ENCODE results near the gene PIK3C2G. TPM values are rescaled to one million over a fixed set of nuclear protein-coding genes. Genes with fewer than 3 reads are reported as not detected.
A peak's percentile ranks its signal among the peaks of the same experiment; 100 is the strongest.

PIK3C2G gene
- polyA plus RNA-seq, 1 donor (not counting 4 experiments of a cell fraction or from before 2014, with no cell fraction given) = 3.7 TPM

DNA sequence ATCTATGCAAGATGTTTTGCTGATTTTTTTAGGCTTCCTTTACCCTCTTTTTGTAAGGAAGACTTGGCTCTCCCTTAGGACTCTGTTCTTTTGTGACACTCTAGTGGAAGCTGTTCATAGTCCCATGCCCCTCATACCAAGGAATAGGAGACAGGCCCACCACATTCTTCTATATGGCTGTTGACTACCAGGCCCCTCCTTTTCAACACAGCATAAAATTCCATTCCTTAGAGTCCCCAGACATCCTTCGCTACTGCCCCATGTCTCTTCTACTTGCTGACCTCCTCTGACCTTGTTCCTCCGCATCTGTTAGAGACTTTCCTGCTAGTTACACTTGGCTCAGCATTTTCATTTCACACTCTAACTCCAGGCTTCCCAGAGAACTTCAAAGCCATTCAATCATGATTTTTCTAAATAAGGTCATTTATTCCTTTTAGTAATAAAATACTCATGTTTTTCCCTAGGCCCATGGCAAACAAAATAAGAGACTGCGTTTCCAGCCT is 9.7 kb downstream of the PIK3C2G start:
- Histone ChIP-seq H3K9ac (ENCODE audit: control insufficient read depth, extremely low read depth, insufficient read depth, low read length) (peak overlapping the region; percentile 33), H3K4me3 (ENCODE audit: control insufficient read depth in 2 of 3, extremely low read depth in 1 of 3, insufficient read depth in 2 of 3, low read depth in 1 of 3, low read length in 3 of 3) (peak overlapping the region in 1 of 3 experiments; percentile 48), H4K20me1 (ENCODE audit: control insufficient read depth, extremely low read depth, insufficient read depth, low read length) (no peaks in the 10 kb centered on the region), H3K4me2 (ENCODE audit: control insufficient read depth, extremely low read depth, insufficient read depth, low read depth, low read length) (peak overlapping the region; percentile 83), H3K79me2 (ENCODE audit: control insufficient read depth, insufficient read depth, low read length) (peaks cover 28% of the 10 kb centered on the region), H3K36me3 (ENCODE audit: control insufficient read depth in 2 of 2, extremely low read depth in 1 of 2, insufficient read depth in 2 of 2, low read length in 2 of 2) (no peaks in the 10 kb centered on the region), H3K9me3 (ENCODE audit: control insufficient read depth, low read depth, low read length) (no peaks in the 10 kb centered on the region), H3K27me3 (ENCODE audit: control insufficient read depth, extremely low read depth, insufficient read depth, low read length) (no peaks in the 10 kb centered on the region), H3K9me1 (ENCODE audit: control insufficient read depth, extremely low read depth, insufficient read depth, low read length) (no peaks in the 10 kb centered on the region), H2AFZ (ENCODE audit: control insufficient read depth, low read length) (peak overlapping the region; percentile 68), H3K4me1 (ENCODE audit: control insufficient read depth, extremely low read depth, insufficient read depth, low read length) (peaks cover 35% of the 10 kb centered on the region), H3K27ac (ENCODE audit: control insufficient read depth, insufficient read depth, low read length) (peak overlapping the region; percentile 20)
- dilution Hi-C loops (cut with MboI; ENCODE audit: extremely low pct_ligation_motif_present, low sequenced_read_pairs) = no loop called here
- TF ChIP-seq, protein P1, sequence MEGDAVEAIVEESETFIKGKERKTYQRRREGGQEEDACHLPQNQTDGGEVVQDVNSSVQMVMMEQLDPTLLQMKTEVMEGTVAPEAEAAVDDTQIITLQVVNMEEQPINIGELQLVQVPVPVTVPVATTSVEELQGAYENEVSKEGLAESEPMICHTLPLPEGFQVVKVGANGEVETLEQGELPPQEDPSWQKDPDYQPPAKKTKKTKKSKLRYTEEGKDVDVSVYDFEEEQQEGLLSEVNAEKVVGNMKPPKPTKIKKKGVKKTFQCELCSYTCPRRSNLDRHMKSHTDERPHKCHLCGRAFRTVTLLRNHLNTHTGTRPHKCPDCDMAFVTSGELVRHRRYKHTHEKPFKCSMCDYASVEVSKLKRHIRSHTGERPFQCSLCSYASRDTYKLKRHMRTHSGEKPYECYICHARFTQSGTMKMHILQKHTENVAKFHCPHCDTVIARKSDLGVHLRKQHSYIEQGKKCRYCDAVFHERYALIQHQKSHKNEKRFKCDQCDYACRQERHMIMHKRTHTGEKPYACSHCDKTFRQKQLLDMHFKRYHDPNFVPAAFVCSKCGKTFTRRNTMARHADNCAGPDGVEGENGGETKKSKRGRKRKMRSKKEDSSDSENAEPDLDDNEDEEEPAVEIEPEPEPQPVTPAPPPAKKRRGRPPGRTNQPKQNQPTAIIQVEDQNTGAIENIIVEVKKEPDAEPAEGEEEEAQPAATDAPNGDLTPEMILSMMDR (optimal IDR thresholded peaks at IDR 0.05 in 1 of 3, IDR thresholded peaks at IDR 0.05 in 1 of 3, conservative IDR thresholded peaks at IDR 0.05 in 1 of 3; ENCODE audit: extremely low read depth in 1 of 3, insufficient read depth in 2 of 3, low read length in 3 of 3) = no peak
- no peak for TF ChIP-seq EZH2 (IDR thresholded peaks at IDR 0.05; ENCODE audit: low read length)
- FAIRE-seq (no peak), DNase-seq (ENCODE audit: low read depth, low spot score) (no peak)

DNA sequence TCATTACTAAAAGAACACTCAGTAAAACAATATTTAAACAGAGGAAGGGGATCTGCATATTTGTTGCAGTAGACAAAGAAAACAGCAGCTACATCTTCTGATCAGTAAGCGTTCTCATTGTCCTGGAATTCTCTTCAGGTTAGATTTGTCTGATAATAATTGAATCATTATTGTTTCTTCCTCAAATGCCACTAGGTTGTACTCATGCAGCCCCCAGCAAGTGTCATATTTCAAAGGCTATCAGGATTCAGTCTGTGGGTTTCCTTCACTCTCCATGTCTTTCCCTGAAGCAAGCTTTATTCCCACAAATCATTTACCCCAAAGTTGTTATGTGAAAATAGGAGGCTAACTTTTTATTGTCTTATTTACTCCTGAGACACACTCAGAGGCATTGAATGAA is 14.7 kb downstream of the PIK3C2G start:
- Histone ChIP-seq H3K27me3 (ENCODE audit: control insufficient read depth, extremely low read depth, insufficient read depth, low read length) (no peaks in the 10 kb centered on the region), H3K27ac (ENCODE audit: control insufficient read depth, insufficient read depth, low read length) (peak overlapping the region; percentile 70), H3K79me2 (ENCODE audit: control insufficient read depth, insufficient read depth, low read length) (peaks cover 5% of the 10 kb centered on the region), H3K4me1 (ENCODE audit: control insufficient read depth, extremely low read depth, insufficient read depth, low read length) (peaks cover 29% of the 10 kb centered on the region), H3K9me3 (ENCODE audit: control insufficient read depth, low read depth, low read length) (no peaks in the 10 kb centered on the region), H2AFZ (ENCODE audit: control insufficient read depth, low read length) (peak overlapping the region; percentile 39), H3K36me3 (ENCODE audit: control insufficient read depth in 2 of 2, extremely low read depth in 1 of 2, insufficient read depth in 2 of 2, low read length in 2 of 2) (no peaks in the 10 kb centered on the region), H3K9me1 (ENCODE audit: control insufficient read depth, extremely low read depth, insufficient read depth, low read length) (no peaks in the 10 kb centered on the region), H3K4me2 (ENCODE audit: control insufficient read depth, extremely low read depth, insufficient read depth, low read depth, low read length) (peak overlapping the region; percentile 54), H4K20me1 (ENCODE audit: control insufficient read depth, extremely low read depth, insufficient read depth, low read length) (no peaks in the 10 kb centered on the region), H3K9ac (ENCODE audit: control insufficient read depth, extremely low read depth, insufficient read depth, low read length) (peak overlapping the region; percentile 3), H3K4me3 (ENCODE audit: control insufficient read depth in 2 of 3, extremely low read depth in 1 of 3, insufficient read depth in 2 of 3, low read depth in 1 of 3, low read length in 3 of 3) (peak overlapping the region in 2 of 3 experiments; percentile 12 to 42)
- FAIRE-seq (peak; percentile 70), DNase-seq (ENCODE audit: low read depth, low spot score) (no peak)
- TF ChIP-seq, protein P1 (optimal IDR thresholded peaks at IDR 0.05 in 1 of 3, IDR thresholded peaks at IDR 0.05 in 1 of 3, conservative IDR thresholded peaks at IDR 0.05 in 1 of 3; ENCODE audit: extremely low read depth in 1 of 3, insufficient read depth in 2 of 3, low read length in 3 of 3) = no peak
- no peak for TF ChIP-seq EZH2 (IDR thresholded peaks at IDR 0.05; ENCODE audit: low read length)
- dilution Hi-C loops (cut with MboI; ENCODE audit: extremely low pct_ligation_motif_present, low sequenced_read_pairs) = no loop called here

Measured in keratinocyte (primary cell).